Esophagus muscularis mucosa (tissue), 4 donors: ENCODE measurements around the gene RAB29.

Experiments
- EP300 ChIP-seq: sonication (generic); formaldehyde crosslinking; IDR thresholded peaks from one replicate; pipeline ENCODE4 v1.6.1; 2017; ENCODE audit warnings: antibody characterized with exemption
- POLR2A ChIP-seq: fragments of 450-650 bp; IDR thresholded peaks from one replicate; pipeline ENCODE4 v1.6.1; 2017; ENCODE audit warnings: antibody characterized with exemption, moderate library complexity, mild to moderate bottlenecking, low read depth
- POLR2AphosphoS5 ChIP-seq, 2 donors: sonication (generic); formaldehyde crosslinking; IDR thresholded peaks; one replicate each; pipeline ENCODE4 v1.6.1; 2017; ENCODE audit warnings: antibody characterized with exemption in 2 of 2
- TF ChIP-seq, protein P1 (sequence below), 3 experiments: fragments of 200-600 bp in 2 of 3; fragments of 450-650 bp in 1 of 3; sonication (generic) in 2 of 3; IDR thresholded peaks; one replicate each; pipeline ENCODE4 v1.5.1; 2017 to 2019; ENCODE audit warnings: antibody characterized with exemption in 3 of 3, mild to moderate bottlenecking in 2 of 3, moderate library complexity in 1 of 3

DNA sequence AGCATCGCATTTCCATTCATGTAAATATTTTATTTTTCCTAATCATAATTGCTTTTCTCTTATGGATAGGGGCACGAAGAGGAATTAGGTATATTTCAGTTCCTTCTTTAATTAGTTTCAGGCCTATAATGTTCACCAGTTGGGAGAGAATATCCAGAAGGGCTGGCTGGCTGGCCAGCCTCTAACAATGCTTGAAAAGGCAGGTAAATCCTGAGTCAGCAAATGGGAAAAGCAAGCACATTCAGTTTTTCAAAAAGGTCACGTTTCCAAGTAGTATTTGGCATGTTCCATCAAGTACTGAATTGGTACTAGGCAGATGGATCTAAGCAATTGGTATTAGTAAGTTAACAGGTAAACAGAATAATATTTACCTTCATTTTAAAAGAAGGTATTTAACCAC is 8.0 kb downstream of the RAB29 start:
- TF ChIP-seq POLR2AphosphoS5 (IDR thresholded peaks at IDR 0.05) (no peak), POLR2A (no peak), EP300 (no peak)
- TF ChIP-seq, protein P1, sequence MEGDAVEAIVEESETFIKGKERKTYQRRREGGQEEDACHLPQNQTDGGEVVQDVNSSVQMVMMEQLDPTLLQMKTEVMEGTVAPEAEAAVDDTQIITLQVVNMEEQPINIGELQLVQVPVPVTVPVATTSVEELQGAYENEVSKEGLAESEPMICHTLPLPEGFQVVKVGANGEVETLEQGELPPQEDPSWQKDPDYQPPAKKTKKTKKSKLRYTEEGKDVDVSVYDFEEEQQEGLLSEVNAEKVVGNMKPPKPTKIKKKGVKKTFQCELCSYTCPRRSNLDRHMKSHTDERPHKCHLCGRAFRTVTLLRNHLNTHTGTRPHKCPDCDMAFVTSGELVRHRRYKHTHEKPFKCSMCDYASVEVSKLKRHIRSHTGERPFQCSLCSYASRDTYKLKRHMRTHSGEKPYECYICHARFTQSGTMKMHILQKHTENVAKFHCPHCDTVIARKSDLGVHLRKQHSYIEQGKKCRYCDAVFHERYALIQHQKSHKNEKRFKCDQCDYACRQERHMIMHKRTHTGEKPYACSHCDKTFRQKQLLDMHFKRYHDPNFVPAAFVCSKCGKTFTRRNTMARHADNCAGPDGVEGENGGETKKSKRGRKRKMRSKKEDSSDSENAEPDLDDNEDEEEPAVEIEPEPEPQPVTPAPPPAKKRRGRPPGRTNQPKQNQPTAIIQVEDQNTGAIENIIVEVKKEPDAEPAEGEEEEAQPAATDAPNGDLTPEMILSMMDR (IDR thresholded peaks at IDR 0.05) = no peak
